ENCODE results near the gene GTF3C6. TPM values are rescaled to one million over a fixed set of nuclear protein-coding genes. Genes with fewer than 3 reads are reported as not detected.
A peak's percentile ranks its signal among the peaks of the same experiment; 100 is the strongest.

Gene GTF3C6
- total and polyA plus RNA-seq, 10 of the 15 experiments (the other 5 are each of a cell fraction or from before 2014, with no cell fraction given), result 42.8 to 261 (median 116) TPM

DNA sequence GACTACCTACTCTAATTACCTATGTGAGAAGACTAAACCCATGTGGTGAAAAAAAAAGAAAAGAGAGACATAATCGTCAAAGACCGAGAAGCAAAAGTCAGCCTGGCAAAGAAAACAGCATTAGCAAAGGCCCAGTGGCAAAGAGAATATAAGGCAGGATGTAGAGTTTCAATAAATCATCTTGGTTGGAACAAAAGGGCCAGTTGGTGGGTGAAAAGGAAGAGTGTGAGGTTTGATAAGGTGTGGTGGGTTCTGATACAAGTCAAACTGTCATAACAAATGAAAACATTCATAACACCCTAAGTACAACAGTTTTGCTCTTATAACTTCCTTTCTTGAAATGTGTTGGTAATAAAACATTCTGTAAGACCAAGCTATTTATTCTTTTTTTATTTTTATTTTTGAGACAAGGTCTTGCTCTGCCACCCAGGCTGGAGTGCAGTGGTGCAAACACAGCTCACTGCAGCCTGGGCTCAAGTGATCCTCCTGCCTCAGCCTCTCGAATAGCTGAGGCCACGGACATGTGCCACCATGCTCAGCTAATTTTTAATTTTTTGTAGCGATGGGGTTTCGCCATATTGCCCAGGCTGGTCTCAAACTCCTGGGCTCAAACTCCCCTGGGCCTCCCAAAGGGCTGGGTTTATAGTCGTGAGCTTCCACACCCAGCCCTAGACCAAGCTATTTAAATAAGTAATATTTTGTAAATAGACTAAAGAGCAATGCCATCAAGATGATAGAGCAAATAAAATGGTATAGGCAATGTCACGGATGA is 18.9 kb upstream of the GTF3C6 start (continued):
- TF ChIP-seq, protein P1, sequence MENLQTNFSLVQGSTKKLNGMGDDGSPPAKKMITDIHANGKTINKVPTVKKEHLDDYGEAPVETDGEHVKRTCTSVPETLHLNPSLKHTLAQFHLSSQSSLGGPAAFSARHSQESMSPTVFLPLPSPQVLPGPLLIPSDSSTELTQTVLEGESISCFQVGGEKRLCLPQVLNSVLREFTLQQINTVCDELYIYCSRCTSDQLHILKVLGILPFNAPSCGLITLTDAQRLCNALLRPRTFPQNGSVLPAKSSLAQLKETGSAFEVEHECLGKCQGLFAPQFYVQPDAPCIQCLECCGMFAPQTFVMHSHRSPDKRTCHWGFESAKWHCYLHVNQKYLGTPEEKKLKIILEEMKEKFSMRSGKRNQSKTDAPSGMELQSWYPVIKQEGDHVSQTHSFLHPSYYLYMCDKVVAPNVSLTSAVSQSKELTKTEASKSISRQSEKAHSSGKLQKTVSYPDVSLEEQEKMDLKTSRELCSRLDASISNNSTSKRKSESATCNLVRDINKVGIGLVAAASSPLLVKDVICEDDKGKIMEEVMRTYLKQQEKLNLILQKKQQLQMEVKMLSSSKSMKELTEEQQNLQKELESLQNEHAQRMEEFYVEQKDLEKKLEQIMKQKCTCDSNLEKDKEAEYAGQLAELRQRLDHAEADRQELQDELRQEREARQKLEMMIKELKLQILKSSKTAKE (IDR thresholded peaks at IDR 0.05; ENCODE audit: low read depth, poor library complexity, severe bottlenecking), result no peak
- TF ChIP-seq, protein P2, sequence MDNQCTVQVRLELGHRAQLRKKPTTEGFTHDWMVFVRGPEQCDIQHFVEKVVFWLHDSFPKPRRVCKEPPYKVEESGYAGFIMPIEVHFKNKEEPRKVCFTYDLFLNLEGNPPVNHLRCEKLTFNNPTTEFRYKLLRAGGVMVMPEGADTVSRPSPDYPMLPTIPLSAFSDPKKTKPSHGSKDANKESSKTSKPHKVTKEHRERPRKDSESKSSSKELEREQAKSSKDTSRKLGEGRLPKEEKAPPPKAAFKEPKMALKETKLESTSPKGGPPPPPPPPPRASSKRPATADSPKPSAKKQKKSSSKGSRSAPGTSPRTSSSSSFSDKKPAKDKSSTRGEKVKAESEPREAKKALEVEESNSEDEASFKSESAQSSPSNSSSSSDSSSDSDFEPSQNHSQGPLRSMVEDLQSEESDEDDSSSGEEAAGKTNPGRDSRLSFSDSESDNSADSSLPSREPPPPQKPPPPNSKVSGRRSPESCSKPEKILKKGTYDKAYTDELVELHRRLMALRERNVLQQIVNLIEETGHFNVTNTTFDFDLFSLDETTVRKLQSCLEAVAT (IDR thresholded peaks at IDR 0.05), result no peak
- TF ChIP-seq EGR1 (IDR thresholded peaks at IDR 0.05; ENCODE audit: borderline replicate concordance in 1 of 2, low read depth in 2 of 2, low read length in 2 of 2), result no peak

DNA sequence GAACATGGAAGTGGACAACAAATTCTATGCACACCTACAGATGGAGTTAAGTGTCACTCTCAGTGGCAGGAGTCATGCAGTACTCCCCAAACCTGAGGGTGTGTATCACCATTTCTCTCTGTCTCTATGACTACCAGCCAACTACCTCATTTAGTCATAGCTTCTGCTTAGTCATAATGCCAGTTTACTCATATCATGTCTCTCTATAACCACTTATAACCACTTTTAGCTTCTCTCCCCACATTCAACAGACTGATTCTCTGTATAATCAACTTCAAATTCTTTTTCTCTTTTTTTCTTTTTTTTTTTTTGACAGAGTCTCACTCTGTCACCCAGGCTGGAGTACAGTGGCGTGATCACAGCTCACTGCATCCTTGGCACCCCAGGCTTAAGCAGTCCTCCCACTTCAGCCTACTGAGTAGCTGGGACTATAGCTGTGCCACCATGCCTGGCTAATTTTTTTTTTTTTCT is 13.8 kb upstream of the GTF3C6 start:
- peak; percentile 95 for FAIRE-seq
- TF ChIP-seq, protein P3, sequence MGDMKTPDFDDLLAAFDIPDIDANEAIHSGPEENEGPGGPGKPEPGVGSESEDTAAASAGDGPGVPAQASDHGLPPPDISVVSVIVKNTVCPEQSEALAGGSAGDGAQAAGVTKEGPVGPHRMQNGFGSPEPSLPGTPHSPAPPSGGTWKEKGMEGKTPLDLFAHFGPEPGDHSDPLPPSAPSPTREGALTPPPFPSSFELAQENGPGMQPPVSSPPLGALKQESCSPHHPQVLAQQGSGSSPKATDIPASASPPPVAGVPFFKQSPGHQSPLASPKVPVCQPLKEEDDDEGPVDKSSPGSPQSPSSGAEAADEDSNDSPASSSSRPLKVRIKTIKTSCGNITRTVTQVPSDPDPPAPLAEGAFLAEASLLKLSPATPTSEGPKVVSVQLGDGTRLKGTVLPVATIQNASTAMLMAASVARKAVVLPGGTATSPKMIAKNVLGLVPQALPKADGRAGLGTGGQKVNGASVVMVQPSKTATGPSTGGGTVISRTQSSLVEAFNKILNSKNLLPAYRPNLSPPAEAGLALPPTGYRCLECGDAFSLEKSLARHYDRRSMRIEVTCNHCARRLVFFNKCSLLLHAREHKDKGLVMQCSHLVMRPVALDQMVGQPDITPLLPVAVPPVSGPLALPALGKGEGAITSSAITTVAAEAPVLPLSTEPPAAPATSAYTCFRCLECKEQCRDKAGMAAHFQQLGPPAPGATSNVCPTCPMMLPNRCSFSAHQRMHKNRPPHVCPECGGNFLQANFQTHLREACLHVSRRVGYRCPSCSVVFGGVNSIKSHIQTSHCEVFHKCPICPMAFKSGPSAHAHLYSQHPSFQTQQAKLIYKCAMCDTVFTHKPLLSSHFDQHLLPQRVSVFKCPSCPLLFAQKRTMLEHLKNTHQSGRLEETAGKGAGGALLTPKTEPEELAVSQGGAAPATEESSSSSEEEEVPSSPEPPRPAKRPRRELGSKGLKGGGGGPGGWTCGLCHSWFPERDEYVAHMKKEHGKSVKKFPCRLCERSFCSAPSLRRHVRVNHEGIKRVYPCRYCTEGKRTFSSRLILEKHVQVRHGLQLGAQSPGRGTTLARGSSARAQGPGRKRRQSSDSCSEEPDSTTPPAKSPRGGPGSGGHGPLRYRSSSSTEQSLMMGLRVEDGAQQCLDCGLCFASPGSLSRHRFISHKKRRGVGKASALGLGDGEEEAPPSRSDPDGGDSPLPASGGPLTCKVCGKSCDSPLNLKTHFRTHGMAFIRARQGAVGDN (IDR thresholded peaks at IDR 0.05), result no peak
- TF ChIP-seq ZNF274 (IDR thresholded peaks at IDR 0.05; ENCODE audit: insufficient read depth, insufficient read length) (no peak), SMARCA5 (IDR thresholded peaks at IDR 0.05) (no peak), PAX5 (IDR thresholded peaks at IDR 0.05; ENCODE audit: borderline replicate concordance, low read depth, low read length) (peak; percentile 92), RAD51 (IDR thresholded peaks at IDR 0.05) (no peak; the same call in 1 of the 2 replicates)

More for the DNA sequence above, 13.8 kb upstream of the GTF3C6 start:
- DNase-seq (ENCODE audit: low read depth, low spot score), result peak; percentile 94
- H3K4me3 ChIP-seq, result peak overlapping the region; percentile 9; the same call in 1 of the 2 replicates
- peaks cover 10% of the 10 kb centered on the region for H3K4me1 ChIP-seq (ENCODE audit: control insufficient read depth, insufficient read depth, low read length)
- no peaks in the 10 kb centered on the region for H3K36me3 ChIP-seq (ENCODE audit: control insufficient read depth in 2 of 2, insufficient read depth in 2 of 2, low read length in 1 of 2)
- no TSS peak for BruUV-seq (replicated peaks)
- ATAC-seq, result peak; percentile 99
- ChIA-PET POLR2A (interaction anchor here (0.6 to 1.6 kb wide), 8 partner anchors 14 to 978 kb away, joined by 3 to 6 read pairs (median 4); partner anchors contain the start of genes AMD1, CDK19, GTF3C6 and TRAF3IP2), RAD21 (ENCODE audit: unreplicated experiment) (interaction anchor here (0.6 to 3.2 kb wide), 21 partner anchors 9 to 1581 kb away, joined by 3 to 28 read pairs (median 4); partner anchors contain the start of genes AMD1, CDK19 and GTF3C6), SMC1A (ENCODE audit: uncharacterized antibody, unreplicated experiment) (interaction anchor here (0.6 to 4.0 kb wide), 20 partner anchors 8 to 1165 kb away, joined by 3 to 35 read pairs (median 4); partner anchors contain the start of genes AMD1, GTF3C6 and RPF2), CTCF (interaction anchor here (0.6 to 1.8 kb wide), 16 partner anchors 16 to 1099 kb away, joined by 3 to 20 read pairs (median 4); partner anchors contain the start of gene RPF2)
- no peaks in the 10 kb centered on the region for H3K9me3 ChIP-seq (replicated peaks; ENCODE audit: control insufficient read depth, insufficient read depth, low read length)
- H3K79me2 ChIP-seq (ENCODE audit: control insufficient read depth, insufficient read depth, low read length), result no peaks in the 10 kb centered on the region
- 0% methylated on average over 1 of the region's 1 CpG for WGBS (ENCODE audit: insufficient coverage, insufficient replicate concordance, low lambda C conversion rate, missing lambda C conversion rate)
- no peaks in the 10 kb centered on the region for H4K20me1 ChIP-seq (ENCODE audit: control insufficient read depth, insufficient read depth)
- H3K27ac ChIP-seq (ENCODE audit: control insufficient read depth, insufficient read depth), result peak overlapping the region; percentile 22; the same call in 1 of the 2 replicates
- no peak overlapping the region for H3K9ac ChIP-seq (ENCODE audit: control insufficient read depth, insufficient read depth, low read length)
- peak overlapping the region; percentile 34; the same call in 1 of the 2 replicates for H2AFZ ChIP-seq (ENCODE audit: control insufficient read depth, low read depth, low read length)
- in situ Hi-C loops (cut with MboI) (loop anchor here (5.0 kb wide), 2 partner anchors 262 to 412 kb away; no protein-coding TSS in a partner anchor), intact Hi-C loops (cut with micrococcal nuclease; ENCODE audit: unreplicated experiment) (loop anchor here (2.0 to 10.0 kb wide), 5 partner anchors 68 to 487 kb away; no protein-coding TSS in a partner anchor)
- no peaks in the 10 kb centered on the region for H3K27me3 ChIP-seq (replicated peaks in 1 of 2; ENCODE audit: control insufficient read depth in 2 of 2, insufficient read depth in 2 of 2, low read length in 1 of 2)
- H3K4me2 ChIP-seq (ENCODE audit: control insufficient read depth, insufficient read depth), result peak overlapping the region; percentile 54; the same call in 1 of the 2 replicates

Data from GM12878 (cell line).